ENCODE results near the gene CANT1. TPM values are rescaled to one million over a fixed set of nuclear protein-coding genes. Genes with fewer than 3 reads are reported as not detected.

The CANT1 gene
- total and polyA plus RNA-seq, 9 of the 15 experiments (the other 6 are each of a cell fraction or from before 2014, with no cell fraction given): 2.7 to 66.4 (median 22.5) TPM

DNA sequence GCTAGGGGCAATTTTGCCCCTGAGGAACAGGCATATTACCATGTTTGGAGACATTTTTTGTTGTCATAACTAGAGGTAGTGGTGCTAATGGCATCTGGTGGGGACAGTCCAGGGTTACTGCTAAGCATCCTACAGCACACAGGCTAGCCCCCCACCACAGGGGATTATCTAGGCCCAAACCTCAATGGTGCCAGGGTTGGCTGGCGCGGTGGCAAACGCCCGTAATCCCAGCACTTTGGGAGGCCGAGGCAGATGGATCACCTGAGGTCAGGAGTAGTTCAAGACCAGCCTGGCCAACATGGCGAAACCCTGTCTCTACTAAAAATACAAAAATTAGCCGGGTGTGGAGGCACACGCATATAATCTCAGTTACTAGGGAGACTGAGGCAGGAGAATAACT is 29.6 kb upstream of the CANT1 start:
- Histone ChIP-seq H3K79me2 (ENCODE audit: control insufficient read depth, insufficient read depth, low read length) (no peaks in the 10 kb centered on the region), H3K36me3 (ENCODE audit: control insufficient read depth, insufficient read depth, low read length) (no peaks in the 10 kb centered on the region), H3K9me3 (replicated peaks; ENCODE audit: control insufficient read depth, insufficient read depth, low read depth, low read length) (no peaks in the 10 kb centered on the region; the same call in 1 of the 2 replicates), H3K4me2 (ENCODE audit: insufficient read depth, low read length) (no peak overlapping the region), H4K20me1 (replicated peaks; ENCODE audit: control insufficient read depth, insufficient read depth, low read length) (no peaks in the 10 kb centered on the region), H3K27ac (ENCODE audit: extremely low read depth, low read depth, low read length) (no peak overlapping the region), H3K27me3 (ENCODE audit: control insufficient read depth in 2 of 2, insufficient read depth in 2 of 2, low read length in 2 of 2) (peaks cover 29 to 68% of the 10 kb centered on the region in 2 experiments), H3K4me3 (no peak overlapping the region), H3K4me1 (replicated peaks in 1 of 2; ENCODE audit: control insufficient read depth in 2 of 2, insufficient read depth in 2 of 2, low read length in 2 of 2) (peaks cover 0 to 3% of the 10 kb centered on the region in 2 experiments; a peak in 1 of 5 replicates), H3K9ac (ENCODE audit: insufficient read depth in 1 of 2, low read depth in 2 of 2, low read length in 2 of 2) (no peak overlapping the region), H3K9me1 (ENCODE audit: control insufficient read depth, insufficient read depth, low read length) (no peaks in the 10 kb centered on the region), H2AFZ (ENCODE audit: low read depth, low read length) (no peak overlapping the region)
- POLR2A ChIA-PET: no interaction called here
- DNase-seq (ENCODE audit: extremely low read depth in 1 of 4, low spot score in 3 of 4) (no peak), ATAC-seq (no peak), FAIRE-seq (no peak)
- WGBS (ENCODE audit: insufficient coverage, low coverage, missing lambda C conversion rate): 4% methylated on average over 8 of the region's 8 CpGs
- CTCF ChIA-PET (ENCODE audit: low intra/inter-chr PET ratio): no interaction called here
- TF ChIP-seq MECOM (CRISPR knock-in tag; IDR thresholded peaks at IDR 0.05): no peak
- TF ChIP-seq ZNF133 (CRISPR knock-in tag; IDR thresholded peaks at IDR 0.05): no peak
- TF ChIP-seq, protein P1, sequence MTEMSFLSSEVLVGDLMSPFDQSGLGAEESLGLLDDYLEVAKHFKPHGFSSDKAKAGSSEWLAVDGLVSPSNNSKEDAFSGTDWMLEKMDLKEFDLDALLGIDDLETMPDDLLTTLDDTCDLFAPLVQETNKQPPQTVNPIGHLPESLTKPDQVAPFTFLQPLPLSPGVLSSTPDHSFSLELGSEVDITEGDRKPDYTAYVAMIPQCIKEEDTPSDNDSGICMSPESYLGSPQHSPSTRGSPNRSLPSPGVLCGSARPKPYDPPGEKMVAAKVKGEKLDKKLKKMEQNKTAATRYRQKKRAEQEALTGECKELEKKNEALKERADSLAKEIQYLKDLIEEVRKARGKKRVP (CRISPR knock-in tag; IDR thresholded peaks at IDR 0.05): no peak
- no peak for TF ChIP-seq ZNF77 (CRISPR knock-in tag; IDR thresholded peaks at IDR 0.05)
- TF ChIP-seq, protein P2, sequence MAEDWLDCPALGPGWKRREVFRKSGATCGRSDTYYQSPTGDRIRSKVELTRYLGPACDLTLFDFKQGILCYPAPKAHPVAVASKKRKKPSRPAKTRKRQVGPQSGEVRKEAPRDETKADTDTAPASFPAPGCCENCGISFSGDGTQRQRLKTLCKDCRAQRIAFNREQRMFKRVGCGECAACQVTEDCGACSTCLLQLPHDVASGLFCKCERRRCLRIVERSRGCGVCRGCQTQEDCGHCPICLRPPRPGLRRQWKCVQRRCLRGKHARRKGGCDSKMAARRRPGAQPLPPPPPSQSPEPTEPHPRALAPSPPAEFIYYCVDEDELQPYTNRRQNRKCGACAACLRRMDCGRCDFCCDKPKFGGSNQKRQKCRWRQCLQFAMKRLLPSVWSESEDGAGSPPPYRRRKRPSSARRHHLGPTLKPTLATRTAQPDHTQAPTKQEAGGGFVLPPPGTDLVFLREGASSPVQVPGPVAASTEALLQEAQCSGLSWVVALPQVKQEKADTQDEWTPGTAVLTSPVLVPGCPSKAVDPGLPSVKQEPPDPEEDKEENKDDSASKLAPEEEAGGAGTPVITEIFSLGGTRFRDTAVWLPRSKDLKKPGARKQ (CRISPR knock-in tag; IDR thresholded peaks at IDR 0.05): no peak
- no peak for TF ChIP-seq YY1 (IDR thresholded peaks at IDR 0.05; ENCODE audit: borderline replicate concordance in 1 of 3, control insufficient read depth in 1 of 3, extremely low read depth in 1 of 3, insufficient read depth in 3 of 3, insufficient read length in 1 of 3, insufficient replicate concordance in 2 of 3, low read depth in 1 of 3, low read length in 2 of 3)
- no peak for TF ChIP-seq MEF2D (tag; conservative IDR thresholded peaks at IDR 0.05; ENCODE audit: low read depth)
- no peak for TF ChIP-seq ZBTB17 (CRISPR knock-in tag; IDR thresholded peaks at IDR 0.05)
- no peak for TF ChIP-seq SETDB1 (IDR thresholded peaks at IDR 0.05; ENCODE audit: low read length)
- no peak for TF ChIP-seq SP1 (CRISPR knock-in tag; IDR thresholded peaks at IDR 0.05)
- TF ChIP-seq CEBPG (CRISPR knock-in tag; IDR thresholded peaks at IDR 0.05): no peak
- no peak for TF ChIP-seq CEBPG (tag; conservative IDR thresholded peaks at IDR 0.05 in 1 of 2, IDR thresholded peaks at IDR 0.05 in 1 of 2)
- TF ChIP-seq ZNF445 (CRISPR knock-in tag; IDR thresholded peaks at IDR 0.05; ENCODE audit: low read depth): no peak
- TF ChIP-seq, protein P3, sequence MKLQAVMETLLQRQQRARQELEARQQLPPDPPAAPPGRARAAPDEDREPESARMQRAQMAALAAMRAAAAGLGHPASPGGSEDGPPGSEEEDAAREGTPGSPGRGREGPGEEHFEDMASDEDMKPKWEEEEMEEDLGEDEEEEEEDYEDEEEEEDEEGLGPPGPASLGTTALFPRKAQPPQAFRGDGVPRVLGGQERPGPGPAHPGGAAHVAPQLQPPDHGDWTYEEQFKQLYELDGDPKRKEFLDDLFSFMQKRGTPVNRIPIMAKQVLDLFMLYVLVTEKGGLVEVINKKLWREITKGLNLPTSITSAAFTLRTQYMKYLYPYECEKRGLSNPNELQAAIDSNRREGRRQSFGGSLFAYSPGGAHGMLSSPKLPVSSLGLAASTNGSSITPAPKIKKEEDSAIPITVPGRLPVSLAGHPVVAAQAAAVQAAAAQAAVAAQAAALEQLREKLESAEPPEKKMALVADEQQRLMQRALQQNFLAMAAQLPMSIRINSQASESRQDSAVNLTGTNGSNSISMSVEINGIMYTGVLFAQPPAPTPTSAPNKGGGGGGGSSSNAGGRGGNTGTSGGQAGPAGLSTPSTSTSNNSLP (IDR thresholded peaks at IDR 0.05; ENCODE audit: borderline replicate concordance, low read depth, low read length): no peak
- no peak for TF ChIP-seq SRSF7 (optimal IDR thresholded peaks at IDR 0.05; ENCODE audit: low read depth, low read length)
- in situ Hi-C loops (cut with MboI) (no loop called here), intact Hi-C loops (cut with micrococcal nuclease) (no loop called here)
- BruUV-seq (replicated peaks): no TSS peak
